Neuron (in vitro differentiated cells): ENCODE results near the gene CCNG2.
"Not testable (repeated sequence)": the region's sequence is repeated elsewhere in the genome, so short reads cannot be mapped to it uniquely, and the experiment has no call there.

Experiments used
- H2AFZ ChIP-seq: one replicate; pipeline ENCODE4 v1.6.1; 2013; ENCODE audit warnings: low read depth, mild to moderate bottlenecking, inconsistent platforms, low read length, moderate library complexity
- H3K27me3 ChIP-seq: one replicate; pipeline ENCODE4 v1.6.1; 2013; ENCODE audit warnings: low read length; ENCODE audit not compliant: insufficient read depth
- H3K36me3 ChIP-seq: one replicate; pipeline ENCODE4 v1.6.1; 2013; ENCODE audit warnings: low read length; ENCODE audit not compliant: insufficient read depth
- H3K4me1 ChIP-seq: one replicate; pipeline ENCODE4 v1.6.1; 2013; ENCODE audit warnings: low read length; ENCODE audit not compliant: insufficient read depth
- H3K4me3 ChIP-seq: 2 replicates; pipeline ENCODE4 v1.5.1; 2013; ENCODE audit warnings: mild to moderate bottlenecking, low read length, moderate library complexity
- H3K9me3 ChIP-seq: one replicate; pipeline ENCODE4 v1.6.1; 2013; ENCODE audit warnings: low read length

The CCNG2 gene

DNA sequence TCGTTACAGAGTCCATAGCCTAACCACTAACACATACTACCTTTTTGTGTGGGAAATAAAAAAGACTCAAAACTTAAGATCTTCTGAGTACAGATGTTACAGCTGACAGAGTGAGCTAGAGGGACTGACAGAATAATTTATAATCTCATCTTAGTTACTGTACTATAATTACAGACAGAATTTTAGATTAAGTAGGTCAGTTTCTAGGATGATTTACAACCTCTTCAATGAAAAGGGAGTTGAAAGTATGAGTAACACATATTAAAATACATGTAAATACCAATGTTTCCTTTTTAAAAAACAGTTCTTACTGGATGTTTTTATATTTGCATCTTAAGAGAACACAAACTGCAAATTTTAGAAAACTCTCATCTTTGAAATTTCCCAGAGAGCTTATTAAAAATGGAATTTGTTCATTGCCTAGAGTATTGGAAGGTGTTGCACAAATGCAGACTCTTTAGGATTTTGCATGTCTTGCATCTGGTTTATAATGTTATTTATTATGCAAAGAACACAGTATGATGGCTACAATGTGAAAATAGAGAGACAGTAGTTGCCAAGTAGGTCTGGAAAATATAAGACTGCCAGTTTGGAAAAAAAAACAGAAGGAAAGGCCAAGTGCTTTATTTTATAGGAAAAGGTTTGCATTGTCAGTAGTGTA is 24.2 kb upstream of the CCNG2 start:
- Histone ChIP-seq H3K36me3 (no peaks in the 10 kb centered on the region), H3K4me1 (no peaks in the 10 kb centered on the region), H3K9me3 (no peaks in the 10 kb centered on the region), H2AFZ (no peak overlapping the region), H3K4me3 (no peak overlapping the region), H3K27me3 (no peaks in the 10 kb centered on the region)

DNA sequence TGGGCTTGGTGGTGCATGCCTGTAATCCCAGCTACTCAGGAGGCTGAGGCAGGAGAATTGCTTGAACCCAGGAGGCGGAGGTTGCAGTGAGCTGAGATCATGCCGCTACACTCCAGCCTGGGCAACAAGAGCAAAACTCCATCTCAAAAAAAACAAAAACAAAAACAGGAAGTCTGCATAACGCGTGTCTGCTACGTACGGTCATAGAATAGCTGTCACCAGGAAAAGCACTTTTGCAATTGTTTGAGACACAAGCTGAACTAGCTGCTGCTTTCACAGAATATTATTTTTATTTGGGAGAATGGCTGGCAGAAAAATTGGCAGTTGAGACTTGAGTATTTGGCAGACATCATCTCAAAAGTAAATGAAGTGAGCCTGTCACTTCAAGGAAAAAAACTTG is 19.6 kb upstream of the CCNG2 start:
- not testable (repeated sequence) for H3K27me3 ChIP-seq, H3K4me3 ChIP-seq, H3K9me3 ChIP-seq, H3K4me1 ChIP-seq, H3K36me3 ChIP-seq, H2AFZ ChIP-seq

GRCh38 chr4:77141964-77142645 is 14.9 kb upstream of the CCNG2 start:
- Histone ChIP-seq H3K27me3 (no peaks in the 10 kb centered on the region), H3K36me3 (no peaks in the 10 kb centered on the region), H3K9me3 (no peaks in the 10 kb centered on the region), H2AFZ (no peak overlapping the region), H3K4me1 (peaks cover 3% of the 10 kb centered on the region), H3K4me3 (no peak overlapping the region)

GRCh38 chr4:77142646-77143028 is 14.4 kb upstream of the CCNG2 start:
- peaks cover 3% of the 10 kb centered on the region for H3K4me1 ChIP-seq
- H3K9me3 ChIP-seq = no peaks in the 10 kb centered on the region
- no peak overlapping the region for H2AFZ ChIP-seq
- H3K4me3 ChIP-seq = no peak overlapping the region
- no peaks in the 10 kb centered on the region for H3K27me3 ChIP-seq
- H3K36me3 ChIP-seq = no peaks in the 10 kb centered on the region

GRCh38 chr4:77143091-77143490 is 13.9 kb upstream of the CCNG2 start:
- Histone ChIP-seq H3K4me3 (no peak overlapping the region), H3K4me1 (peaks cover 3% of the 10 kb centered on the region)

GRCh38 chr4:77145842-77146185 is 11.2 kb upstream of the CCNG2 start:
- Histone ChIP-seq H2AFZ (no peak overlapping the region), H3K9me3 (no peaks in the 10 kb centered on the region), H3K27me3 (no peaks in the 10 kb centered on the region), H3K36me3 (no peaks in the 10 kb centered on the region), H3K4me1 (peaks cover 3% of the 10 kb centered on the region), H3K4me3 (no peak overlapping the region)

More at GRCh38 chr4:77143091-77143490, 13.9 kb upstream of the CCNG2 start:
- H3K27me3 ChIP-seq = no peaks in the 10 kb centered on the region
- H3K36me3 ChIP-seq = no peaks in the 10 kb centered on the region
- H2AFZ ChIP-seq = no peak overlapping the region
- H3K9me3 ChIP-seq = no peaks in the 10 kb centered on the region

- H3K4me1 ChIP-seq = peaks cover 3% of the 10 kb centered on the region
These were observed 10.6 kb upstream of the CCNG2 start for GRCh38 chr4:77146186-77147078.

GRCh38 chr4:77147079-77147782 is 9.8 kb upstream of the CCNG2 start:
- peaks cover 3% of the 10 kb centered on the region for H3K4me1 ChIP-seq
- H3K4me3 ChIP-seq = no peak overlapping the region
- H3K9me3 ChIP-seq = no peaks in the 10 kb centered on the region
- no peaks in the 10 kb centered on the region for H3K36me3 ChIP-seq
- H3K27me3 ChIP-seq = no peaks in the 10 kb centered on the region
- H2AFZ ChIP-seq = peak overlapping the region; percentile 40

More at GRCh38 chr4:77146186-77147078, 10.6 kb upstream of the CCNG2 start:
- no peaks in the 10 kb centered on the region for H3K9me3 ChIP-seq
- peak overlapping the region; percentile 40 for H2AFZ ChIP-seq
- H3K27me3 ChIP-seq = no peaks in the 10 kb centered on the region
- no peaks in the 10 kb centered on the region for H3K36me3 ChIP-seq
- H3K4me3 ChIP-seq = no peak overlapping the region

DNA sequence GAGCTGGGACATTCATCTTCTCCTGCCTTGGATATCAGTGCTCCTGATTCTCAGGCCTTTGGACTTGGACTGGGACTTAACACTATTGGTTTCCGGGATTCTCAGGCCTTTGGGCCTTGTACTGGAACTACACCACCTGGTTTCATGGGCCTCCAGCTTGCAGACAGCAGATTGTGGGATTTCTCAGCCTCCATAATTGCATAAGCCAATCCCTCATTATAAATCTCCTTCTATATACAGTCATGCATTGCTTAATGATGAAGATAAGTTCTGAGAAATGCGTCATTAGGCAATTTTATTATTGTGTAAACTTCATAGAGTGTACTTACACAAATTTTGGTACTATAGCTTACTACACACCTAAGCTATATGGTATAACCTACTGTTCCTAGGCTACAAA is 8.9 kb upstream of the CCNG2 start:
- H3K9me3 ChIP-seq = no peaks in the 10 kb centered on the region
- H3K27me3 ChIP-seq = no peaks in the 10 kb centered on the region
- H3K36me3 ChIP-seq = no peaks in the 10 kb centered on the region
- no peak overlapping the region for H2AFZ ChIP-seq
- peaks cover 3% of the 10 kb centered on the region for H3K4me1 ChIP-seq
- no peak overlapping the region for H3K4me3 ChIP-seq

GRCh38 chr4:77149789-77150188 is 7.2 kb upstream of the CCNG2 start:
- Histone ChIP-seq H3K27me3 (no peaks in the 10 kb centered on the region), H2AFZ (no peak overlapping the region), H3K4me1 (peaks cover 12% of the 10 kb centered on the region), H3K36me3 (no peaks in the 10 kb centered on the region), H3K9me3 (no peaks in the 10 kb centered on the region), H3K4me3 (no peak overlapping the region)

- Histone ChIP-seq H3K27me3 (no peaks in the 10 kb centered on the region), H3K9me3 (no peaks in the 10 kb centered on the region), H3K4me1 (peaks cover 25% of the 10 kb centered on the region), H2AFZ (no peak overlapping the region), H3K4me3 (no peak overlapping the region), H3K36me3 (no peaks in the 10 kb centered on the region)
These were observed 5.8 kb upstream of the CCNG2 start for GRCh38 chr4:77151241-77151640.

GRCh38 chr4:77152421-77152820 is 4.6 kb upstream of the CCNG2 start:
- H3K9me3 ChIP-seq = no peaks in the 10 kb centered on the region
- no peaks in the 10 kb centered on the region for H3K27me3 ChIP-seq
- no peaks in the 10 kb centered on the region for H3K36me3 ChIP-seq
- peaks cover 24% of the 10 kb centered on the region for H3K4me1 ChIP-seq
- no peak overlapping the region for H3K4me3 ChIP-seq
- no peak overlapping the region for H2AFZ ChIP-seq

- Histone ChIP-seq H3K36me3 (no peaks in the 10 kb centered on the region), H3K4me3 (no peak overlapping the region), H3K27me3 (no peaks in the 10 kb centered on the region), H2AFZ (no peak overlapping the region), H3K4me1 (peaks cover 24% of the 10 kb centered on the region), H3K9me3 (no peaks in the 10 kb centered on the region)
These were observed 4.0 kb upstream of the CCNG2 start for GRCh38 chr4:77153006-77153405.
